IPS DF 4.7 (cell line): Measurements from ENCODE around the gene ESYT2.

Experiments used
- DNase-seq: peaks from one replicate; pipeline ENCODE4 v3.0.0-alpha.2; 2013; ENCODE audit warnings: low spot score; ENCODE audit errors: extremely low read depth

Gene ESYT2

GRCh38 chr7:158828133-158829020, 932 bp downstream of the ESYT2 start:
- no peak for DNase-seq

- DNase-seq, result no peak
These were observed 1.7 kb downstream of the ESYT2 start for GRCh38 chr7:158827411-158828132.

DNA sequence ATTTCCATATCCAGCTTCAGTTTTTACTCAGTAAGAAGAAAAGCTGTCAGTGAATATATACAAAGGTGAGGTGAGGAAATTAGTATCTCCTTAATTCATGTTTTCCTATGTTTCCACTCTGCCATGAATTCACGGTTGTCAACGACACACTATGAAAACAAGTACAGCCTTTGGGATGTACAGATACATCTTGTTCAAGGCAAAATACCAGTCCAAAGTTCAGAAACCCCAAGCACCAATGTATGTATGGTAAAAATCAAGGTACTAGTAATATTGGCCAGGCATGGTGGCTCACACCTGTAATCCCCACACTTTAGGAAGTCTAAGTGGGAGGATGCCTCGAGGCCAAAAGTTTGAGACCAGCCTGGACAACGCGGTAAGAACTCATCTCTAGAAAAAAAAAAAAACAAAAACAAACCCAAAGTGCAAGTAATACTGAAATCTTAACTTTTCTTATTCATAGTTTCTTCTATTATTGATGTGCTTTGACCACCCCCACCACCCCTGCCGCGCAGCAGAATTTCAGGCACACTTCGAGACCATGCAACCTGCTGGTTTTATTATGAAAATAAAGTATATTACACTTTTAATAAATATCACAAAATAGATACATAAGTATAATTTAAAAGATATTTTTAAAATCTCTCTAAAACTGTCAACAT, 3.5 kb downstream of the ESYT2 start:
- no peak for DNase-seq

- DNase-seq, result no peak
These were observed 5.3 kb downstream of the ESYT2 start for GRCh38 chr7:158824028-158824427.

DNA sequence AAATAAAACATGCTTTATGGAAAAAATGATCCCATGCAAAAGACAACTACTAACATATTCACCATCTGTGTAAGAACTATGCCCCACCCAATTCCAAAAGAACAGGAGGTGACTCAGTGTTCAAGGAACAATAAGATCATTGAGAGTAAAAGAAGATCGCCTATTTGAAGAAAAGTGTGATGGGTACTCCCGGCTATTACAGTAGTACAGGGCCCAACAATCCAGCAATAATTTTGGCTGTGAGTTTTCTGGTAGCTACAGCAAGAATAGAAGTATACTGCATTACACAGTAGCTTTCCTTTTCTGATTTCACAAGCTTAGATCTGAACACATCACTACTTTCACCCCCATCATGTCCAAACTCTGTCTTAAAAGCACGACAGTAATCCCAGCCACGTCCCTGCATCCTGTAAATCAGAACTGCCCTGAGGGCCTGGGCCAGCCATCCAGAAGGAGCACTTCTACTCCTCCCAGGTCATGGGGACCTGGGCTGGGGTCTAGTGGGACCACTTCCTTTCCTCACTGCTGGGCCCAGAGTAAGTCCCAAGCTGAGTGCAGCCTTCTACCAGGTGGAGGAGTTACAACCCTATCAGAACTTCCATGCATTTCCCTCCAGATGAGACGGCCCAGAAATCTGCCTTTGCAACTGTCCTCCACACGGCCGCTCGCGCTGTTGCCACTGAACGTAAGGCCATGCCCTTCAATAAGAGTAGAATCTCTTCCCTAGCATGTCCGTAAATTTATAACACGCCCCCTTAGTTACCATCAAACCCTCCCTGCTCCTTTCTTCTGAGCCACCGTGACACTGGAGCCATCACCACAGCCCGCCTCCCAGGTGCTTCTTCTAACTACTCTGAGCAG, 7.9 kb downstream of the ESYT2 start:
- DNase-seq, result no peak

DNA sequence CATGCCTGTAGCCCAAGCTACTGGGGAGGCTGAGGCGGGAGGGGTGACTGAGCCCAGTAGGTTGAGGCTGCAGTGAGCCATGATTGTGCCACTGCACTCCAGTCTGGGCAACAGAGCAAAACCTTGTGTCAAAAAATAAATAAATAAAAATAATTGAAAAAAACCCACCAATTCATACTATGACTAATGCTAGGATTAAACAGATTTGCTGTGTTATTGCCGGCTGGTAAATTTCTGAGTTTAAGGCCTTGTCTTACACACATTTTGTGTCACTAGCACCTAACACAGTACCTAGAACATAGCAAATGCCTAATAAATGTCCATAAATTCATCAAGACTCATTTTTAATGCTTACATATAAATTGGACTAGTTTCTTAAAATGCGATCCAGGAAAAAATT, 8.7 kb downstream of the ESYT2 start:
- DNase-seq, result no peak

DNA sequence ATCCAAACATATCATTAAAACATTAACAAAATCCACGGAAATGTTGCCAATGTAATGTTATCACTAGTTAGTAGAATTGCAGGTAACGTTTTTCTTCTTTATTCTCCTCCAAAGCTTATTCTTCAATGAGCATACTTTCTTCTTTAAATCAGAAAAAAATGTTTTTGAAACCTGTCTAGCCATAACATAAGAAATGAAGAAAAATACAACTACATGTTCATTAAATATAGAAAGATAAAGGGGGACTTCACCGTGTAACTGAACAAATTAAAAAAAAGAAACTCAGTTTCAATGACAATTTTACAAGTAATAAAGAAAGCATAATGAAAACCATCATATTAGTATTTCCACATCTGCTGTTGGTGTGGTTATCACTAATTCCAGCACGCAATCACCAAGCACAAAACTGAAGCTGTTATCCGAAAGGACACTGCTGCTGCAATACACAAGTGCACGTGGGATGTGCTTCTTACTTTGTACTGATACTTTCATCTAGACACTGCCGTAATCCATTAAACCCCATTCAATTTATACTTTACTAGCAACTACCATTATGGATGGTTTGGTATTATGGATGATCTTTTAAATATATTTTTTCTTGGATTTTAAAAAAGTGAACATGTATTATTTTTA, 9.6 kb downstream of the ESYT2 start:
- no peak for DNase-seq

- no peak for DNase-seq
These were observed 10.7 kb downstream of the ESYT2 start for GRCh38 chr7:158818325-158819213.

GRCh38 chr7:158816995-158817394, 12.3 kb downstream of the ESYT2 start:
- no peak for DNase-seq

- no peak for DNase-seq
These were observed 13.0 kb downstream of the ESYT2 start for GRCh38 chr7:158816271-158816670.

GRCh38 chr7:158815800-158816128, 13.5 kb downstream of the ESYT2 start:
- DNase-seq, result no peak

- DNase-seq, result no peak
These were observed 14.1 kb downstream of the ESYT2 start for GRCh38 chr7:158815083-158815799.

DNA sequence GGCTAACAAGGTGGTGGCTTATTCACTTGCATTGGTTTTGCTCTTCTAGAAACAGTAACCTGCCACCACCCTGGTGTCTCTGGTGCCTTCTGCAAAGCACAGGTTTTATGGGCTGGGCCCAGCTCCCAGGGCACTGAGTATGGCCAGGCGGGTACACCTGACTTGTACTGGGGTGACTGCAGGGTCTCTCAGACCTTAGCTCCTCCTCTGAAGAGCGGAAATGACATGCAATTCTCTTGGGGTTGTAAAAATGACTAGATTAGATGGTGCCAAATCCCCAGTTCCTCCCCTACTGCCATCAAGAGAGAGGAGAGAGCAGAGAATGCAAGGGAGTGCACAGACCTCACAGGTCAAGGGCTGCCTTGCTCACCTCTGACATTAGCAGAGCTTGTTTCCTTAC, 14.7 kb downstream of the ESYT2 start:
- DNase-seq, result no peak

GRCh38 chr7:158812684-158813083, 16.6 kb downstream of the ESYT2 start:
- DNase-seq, result no peak

DNA sequence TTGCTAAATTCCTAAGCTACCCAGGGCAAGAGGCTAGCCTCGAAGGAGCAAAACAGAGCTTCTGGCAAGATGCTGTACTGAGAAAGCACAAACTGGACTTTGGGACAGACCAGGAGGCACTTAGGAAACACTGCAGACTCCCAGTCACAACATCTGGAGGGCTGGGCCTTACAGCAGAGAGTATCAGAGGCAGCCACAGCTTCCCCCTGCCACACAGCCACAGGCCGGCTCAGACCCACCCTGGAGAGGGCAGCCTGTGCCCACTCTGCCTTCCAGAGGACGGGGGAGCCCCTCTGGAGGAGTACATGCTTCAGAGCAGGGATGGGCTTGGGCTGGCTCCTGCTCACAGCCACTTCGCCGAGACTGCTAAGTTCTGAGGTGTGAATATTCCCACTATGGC, 17.4 kb downstream of the ESYT2 start:
- no peak for DNase-seq

- DNase-seq, result no peak
These were observed 17.8 kb downstream of the ESYT2 start for GRCh38 chr7:158811461-158811860.

- DNase-seq, result no peak
These were observed 18.5 kb downstream of the ESYT2 start for GRCh38 chr7:158810846-158811245.

DNA sequence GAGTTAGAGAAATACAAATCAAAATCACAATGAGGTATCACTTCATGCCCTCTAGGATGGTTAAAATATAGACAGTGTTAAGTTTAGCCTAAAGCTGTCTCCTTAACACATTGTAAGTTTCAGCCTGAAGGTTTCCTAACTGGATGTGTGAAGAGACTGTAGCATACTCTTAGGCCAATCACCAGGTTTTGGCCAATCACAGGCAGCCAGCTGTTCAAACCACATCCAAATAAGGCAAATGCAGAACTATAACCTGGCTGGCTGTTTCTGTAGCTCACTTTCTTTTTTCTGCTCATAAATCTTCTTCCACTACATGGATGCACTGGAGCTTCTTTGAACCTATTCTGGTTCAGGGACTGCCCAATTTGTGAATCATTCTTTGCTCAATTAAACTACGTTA, 19.7 kb downstream of the ESYT2 start:
- no peak for DNase-seq

GRCh38 chr7:158808126-158808525, 21.2 kb downstream of the ESYT2 start:
- no peak for DNase-seq
